Stimulated activated CD8-positive, alpha-beta memory T cell treated with anti-CD3 and anti-CD28 coated beads, Interleukin-15, amount 100 ng/mL, for 24 hours (primary cell): ENCODE results near the gene USP17L18.
"Not testable (repeated sequence)": the region's sequence is repeated elsewhere in the genome, so short reads cannot be mapped to it uniquely, and the experiment has no call there.

Source experiments
- DNase-seq: peaks from one replicate; pipeline ENCODE4 v3.0.0-alpha.2; 2020; ENCODE audit warnings: low read depth

The USP17L18 gene

GRCh38 chr4:9247953-9248680 lies at the start of gene USP17L18:
TSS of gene USP17L18 (plus strand) at chr4:9248630. CDS start at chr4:9248630, 0 bp downstream.
- not testable (repeated sequence) for DNase-seq

GRCh38 chr4:9210357-9210756 lies 38.1 kb upstream of the USP17L18 start, which contains the start of gene USP17L10:
TSS of gene USP17L10 (plus strand) at chr4:9210657. CDS start at chr4:9210657, 0 bp downstream.
- not testable (repeated sequence) for DNase-seq

GRCh38 chr4:9214701-9215100 lies 33.7 kb upstream of the USP17L18 start:
- DNase-seq, result not testable (repeated sequence)

GRCh38 chr4:9215105-9215504 lies 33.3 kb upstream of the USP17L18 start, which contains the start of gene USP17L11:
TSS of gene USP17L11 (plus strand) at chr4:9215405. CDS start at chr4:9215405, 0 bp downstream.
- not testable (repeated sequence) for DNase-seq

- not testable (repeated sequence) for DNase-seq
Observed at GRCh38 chr4:9219852-9220251, 28.6 kb upstream of the USP17L18 start, which contains the start of gene USP17L12. TSS of gene USP17L12 (plus strand) at chr4:9220152. CDS start at chr4:9220152, 0 bp downstream.

GRCh38 chr4:9224596-9224995 lies 23.8 kb upstream of the USP17L18 start, which contains the start of gene USP17L13:
TSS of gene USP17L13 (plus strand) at chr4:9224896. CDS start at chr4:9224896, 0 bp downstream.
- not testable (repeated sequence) for DNase-seq

GRCh38 chr4:9230249-9230648 lies 18.2 kb upstream of the USP17L18 start:
- not testable (repeated sequence) for DNase-seq

GRCh38 chr4:9234085-9234484 lies 14.3 kb upstream of the USP17L18 start, which contains the start of gene USP17L15:
TSS of gene USP17L15 (plus strand) at chr4:9234385. CDS start at chr4:9234385, 0 bp downstream.
- DNase-seq, result not testable (repeated sequence)

- not testable (repeated sequence) for DNase-seq
Observed at GRCh38 chr4:9238461-9238860, 10.0 kb upstream of the USP17L18 start.

- not testable (repeated sequence) for DNase-seq
Observed at GRCh38 chr4:9243579-9243978, 4.9 kb upstream of the USP17L18 start, which contains the start of gene USP17L17. TSS of gene USP17L17 (plus strand) at chr4:9243879. CDS start at chr4:9243879, 0 bp downstream.

GRCh38 chr4:9253078-9253477 lies 4.6 kb downstream of the USP17L18 start, which contains the start of gene USP17L19:
TSS of gene USP17L19 (plus strand) at chr4:9253378. CDS start at chr4:9253378, 0 bp downstream.
- DNase-seq, result not testable (repeated sequence)

GRCh38 chr4:9257824-9258223 lies 9.4 kb downstream of the USP17L18 start, which contains the start of gene USP17L20:
TSS of gene USP17L20 (plus strand) at chr4:9258124. CDS start at chr4:9258124, 0 bp downstream.
- not testable (repeated sequence) for DNase-seq

- DNase-seq, result not testable (repeated sequence)
Observed at GRCh38 chr4:9262572-9262971, 14.1 kb downstream of the USP17L18 start, which contains the start of gene USP17L21. TSS of gene USP17L21 (plus strand) at chr4:9262872. CDS start at chr4:9262872, 0 bp downstream.

- not testable (repeated sequence) for DNase-seq
Observed at GRCh38 chr4:9267319-9267718, 18.9 kb downstream of the USP17L18 start, which contains the start of gene USP17L22. TSS of gene USP17L22 (plus strand) at chr4:9267619. CDS start at chr4:9267619, 0 bp downstream.

GRCh38 chr4:9271719-9272118 lies 23.3 kb downstream of the USP17L18 start:
- DNase-seq, result not testable (repeated sequence)
